HepG2 (cell line): ENCODE measurements around the gene ACAN. TPM values are rescaled to one million over a fixed set of nuclear protein-coding genes. Genes with fewer than 3 reads are reported as not detected.

Source experiments
- ATAC-seq: fragments of 200-7000 bp; cut with Tn5 transposase; 3 replicates; pipeline ENCODE4 v1.9.1; 2020; ENCODE audit warnings: mild to moderate bottlenecking, moderate library complexity
- BruUV-seq: library from RNA; stranded (reverse); fragments of 400-500 nt; replicated peaks from 2 replicates; lab custom pipeline; 2021; lab: Mats Ljungman, UMichigan
- CTCF ChIA-PET: fragments of 300-600 bp; formaldehyde crosslinking; extraction: SDS; loops from one replicate; lab custom pipeline; 2021; ENCODE audit warnings: low total read pairs, inconsistent platforms, low intra/inter-chr PET ratio; lab: Yijun Ruan, JAX
- POLR2A ChIA-PET: fragments of 350-600 bp; sonication (Branson Sonifier 250); formaldehyde crosslinking; loops from one replicate; lab custom pipeline; 2020; ENCODE audit warnings: antibody characterized with exemption, inconsistent platforms; lab: Yijun Ruan, JAX
- DNase-seq: peaks from one replicate; pipeline ENCODE4 v3.0.0-alpha.2; 2015; ENCODE audit warnings: low spot score
- FAIRE-seq: peaks from 3 replicates; lab custom pipeline; 2011; peaks lifted over from hg19 to GRCh38; lab: Jason Lieb, UNC
- H2AFZ ChIP-seq: one replicate; pipeline ENCODE4 v1.6.1; 2011; ENCODE audit warnings: low read length, inconsistent platforms
- H3K27ac ChIP-seq: fragments of 300-600 bp; 3 replicates; pipeline ENCODE4 v1.8.0; 2011; ENCODE audit warnings: mixed run types, mild to moderate bottlenecking, mixed read lengths, low read length, inconsistent platforms; ENCODE audit not compliant: insufficient read depth; ENCODE audit errors: extremely low read length
- H3K27me3 ChIP-seq, 2 experiments: fragments of 200-600 bp in 1 of 2; 2 replicates in 1 of 2; 3 replicates in 1 of 2; pipeline versions ENCODE4 v1.6.0 to v1.8.0; 2011; ENCODE audit warnings: low read length in 2 of 2, mild to moderate bottlenecking in 2 of 2, moderate library complexity in 2 of 2, inconsistent platforms in 1 of 2; ENCODE audit not compliant: insufficient read depth in 2 of 2, control insufficient read depth in 1 of 2
- H3K36me3 ChIP-seq, 2 experiments: fragments of 200-600 bp in 1 of 2; replicated peaks in 1 of 2; 2 replicates in 1 of 2; 3 replicates in 1 of 2; pipeline versions ENCODE4 v1.5.1 to v1.8.0; 2011; ENCODE audit warnings: low read length in 2 of 2, inconsistent platforms in 1 of 2; ENCODE audit not compliant: insufficient read depth in 2 of 2, control insufficient read depth in 1 of 2
- H3K4me1 ChIP-seq: 2 replicates; pipeline ENCODE4 v1.5.1; 2012; ENCODE audit warnings: low read length, inconsistent platforms; ENCODE audit not compliant: insufficient read depth
- H3K4me2 ChIP-seq: 2 replicates; pipeline ENCODE4 v1.6.0; 2011; ENCODE audit warnings: low read depth, low read length, inconsistent platforms
- H3K4me3 ChIP-seq, 3 experiments: fragments of 200-600 bp in 1 of 3; sonication (generic), shearing (Covaris generic) in 1 of 3; replicated peaks in 1 of 3; 2 replicates each; pipeline ENCODE4 v1.5.1; 2011 to 2016; ENCODE audit warnings: low read length in 3 of 3, inconsistent platforms in 2 of 3, low read depth in 2 of 3, mild to moderate bottlenecking in 2 of 3, control low read depth in 1 of 3, mixed read lengths in 1 of 3; ENCODE audit not compliant: insufficient read depth in 1 of 3
- H3K79me2 ChIP-seq: one replicate; pipeline ENCODE4 v1.6.1; 2011; ENCODE audit warnings: low read length, inconsistent platforms; ENCODE audit not compliant: insufficient read depth
- H3K9ac ChIP-seq: 2 replicates; pipeline ENCODE4 v1.6.0; 2011; ENCODE audit warnings: mild to moderate bottlenecking, low read depth, low read length, inconsistent platforms; ENCODE audit not compliant: insufficient read depth
- H3K9me3 ChIP-seq: 2 replicates; pipeline ENCODE4 v1.5.1; 2012; ENCODE audit warnings: mild to moderate bottlenecking, low read length
- H4K20me1 ChIP-seq: 2 replicates; pipeline ENCODE4 v1.6.0; 2011; ENCODE audit warnings: inconsistent platforms, mild to moderate bottlenecking, low read length, moderate library complexity; ENCODE audit not compliant: insufficient read depth
- BCLAF1 ChIP-seq: fragments of 450-650 bp; IDR thresholded peaks from 2 replicates; pipeline ENCODE4 v1.6.1; 2017; ENCODE audit warnings: mild to moderate bottlenecking
- HHEX ChIP-seq: IDR thresholded peaks from 2 replicates; pipeline ENCODE4 v1.6.1; 2016; ENCODE audit warnings: control low read depth
- HNRNPK ChIP-seq: fragments of 200-400 bp; formaldehyde crosslinking; IDR thresholded peaks from 2 replicates; pipeline ENCODE4 v1.6.1; 2018; ENCODE audit warnings: low read length, low read depth, moderate library complexity, mild to moderate bottlenecking; ENCODE audit not compliant: poor library complexity, severe bottlenecking
- HOXA7 ChIP-seq: sonication (generic); formaldehyde crosslinking; IDR thresholded peaks from 2 replicates; pipeline ENCODE4 v1.8.1; 2022; ENCODE audit warnings: mild to moderate bottlenecking, missing genetic modification reagents, moderate library complexity
- ISL2 ChIP-seq: sonication (generic); formaldehyde crosslinking; IDR thresholded peaks from 2 replicates; pipeline ENCODE4 v1.5.0; 2020; ENCODE audit warnings: missing genetic modification reagents
- NFATC3 ChIP-seq: sonication (generic); formaldehyde crosslinking; IDR thresholded peaks from 2 replicates; pipeline ENCODE4 v1.5.1; 2020; ENCODE audit warnings: mild to moderate bottlenecking, missing genetic modification reagents
- PAWR ChIP-seq: sonication (generic); formaldehyde crosslinking; IDR thresholded peaks from 2 replicates; pipeline ENCODE4 v1.4.0; 2020; ENCODE audit warnings: missing genetic modification reagents, mild to moderate bottlenecking, borderline replicate concordance
- RFX1 ChIP-seq: fragments of 450-650 bp; IDR thresholded peaks from 2 replicates; pipeline ENCODE4 v1.6.1; 2017
- SOX5 ChIP-seq: IDR thresholded peaks from 2 replicates; pipeline ENCODE4 v1.6.1; 2016; ENCODE audit warnings: borderline replicate concordance
- SRSF4 ChIP-seq: fragments of 200-400 bp; formaldehyde crosslinking; IDR thresholded peaks from one replicate; pipeline ENCODE4 v1.6.1; 2018; ENCODE audit warnings: mild to moderate bottlenecking, low read depth, low read length, moderate library complexity; ENCODE audit not compliant: poor library complexity, severe bottlenecking
- TBP ChIP-seq: sonication (generic); formaldehyde crosslinking; IDR thresholded peaks from 2 replicates; pipeline ENCODE4 v1.5.0; 2020; ENCODE audit warnings: missing genetic modification reagents
- ZNF136 ChIP-seq: sonication (generic); formaldehyde crosslinking; IDR thresholded peaks from 2 replicates; pipeline ENCODE4 v1.8.1; 2022; ENCODE audit warnings: low read depth, mild to moderate bottlenecking, moderate library complexity, missing genetic modification reagents
- ZNF205 ChIP-seq: IDR thresholded peaks from 2 replicates; pipeline ENCODE4 v1.6.1; 2018; ENCODE audit warnings: missing biosample characterization, missing genetic modification reagents
- ZNF367 ChIP-seq: sonication (generic); formaldehyde crosslinking; IDR thresholded peaks from 2 replicates; pipeline ENCODE4 v1.4.0; 2020; ENCODE audit warnings: missing genetic modification reagents, borderline replicate concordance
- WGBS: methylation state at CpG from one replicate; pipeline ENCODE4 v1.1.6; 2017; ENCODE audit warnings: low lambda C conversion rate; 5-methylcytosine and 5-hydroxymethylcytosine counted together
- in situ Hi-C: cut with HindIII; loops from 2 replicates; pipeline ENCODE4 v1.10.0; 2017; ENCODE audit warnings: low pct_unique_long_range_greater_than_20kb; ENCODE audit not compliant: extremely low pct_ligation_motif_present
- intact Hi-C: fragments of 100-400 bp; cut with micrococcal nuclease; formaldehyde crosslinking; loops from one replicate; pipeline ENCODE4 v1.10.0; 2022; ENCODE audit not compliant: unreplicated experiment
- polyA plus RNA-seq, 8 experiments: library from polyadenylated mRNA; depleted of rRNA in 3 of 8; stranded (reverse) in 7 of 8; unstranded in 1 of 8; fragments of >200 nt; fragmentation: Illumina TruSeq in 4 of 8; extraction: Trizol in 4 of 8; gene quantifications; 2 replicates each; pipeline versions ENCODE4 v1.2.1 to v1.2.3, GENCODE V29; 2011 to 2016; ENCODE audit warnings: low read depth in 4 of 8, missing spikeins in 1 of 8, mixed read lengths in 1 of 8; ENCODE audit not compliant: insufficient read depth in 1 of 8
- total RNA-seq, 5 experiments: library from RNA; depleted of rRNA; stranded (reverse); fragments of >200 nt; fragmentation: Illumina TruSeq; extraction: Trizol; gene quantifications; 2 replicates each; pipeline ENCODE4 v1.2.3, GENCODE V29; 2016; ENCODE audit warnings: low read depth in 1 of 5
- TF ChIP-seq, protein P1 (sequence below): sonication (generic); formaldehyde crosslinking; IDR thresholded peaks from 2 replicates; pipeline ENCODE4 v1.4.0; 2020; ENCODE audit warnings: mild to moderate bottlenecking, missing genetic modification reagents

The ACAN gene
- total and polyA plus RNA-seq, 2 of the 13 experiments (the other 11 are each of a cell fraction or from before 2014, with no cell fraction given) = not detected

DNA sequence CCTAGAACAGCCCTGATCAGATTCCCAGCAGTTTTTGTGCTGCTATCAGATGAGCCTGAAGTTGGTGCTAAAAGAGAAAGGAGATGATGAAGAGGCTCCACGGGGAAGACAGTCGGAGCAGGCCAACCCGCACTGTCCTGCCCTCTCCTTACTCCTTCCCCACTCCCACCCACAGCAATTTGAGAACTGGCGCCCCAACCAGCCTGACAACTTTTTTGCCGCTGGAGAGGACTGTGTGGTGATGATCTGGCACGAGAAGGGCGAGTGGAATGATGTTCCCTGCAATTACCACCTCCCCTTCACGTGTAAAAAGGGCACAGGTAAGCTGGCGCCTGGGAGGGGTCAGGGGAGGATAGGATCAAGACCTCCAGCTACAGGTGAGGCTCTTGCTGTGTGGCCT, 69.5 kb downstream of the ACAN start (continued):
- no peak for TF ChIP-seq HNRNPK
- no peak for TF ChIP-seq ZNF205 (CRISPR knock-in tag)
- no peak for TF ChIP-seq ZNF136 (CRISPR knock-in tag)

GRCh38 chr15:88873786-88874185, 70.5 kb downstream of the ACAN start:
- H3K4me1 ChIP-seq = no peaks in the 10 kb centered on the region
- H3K79me2 ChIP-seq = no peaks in the 10 kb centered on the region
- H3K27ac ChIP-seq = no peak overlapping the region
- DNase-seq (no peak), FAIRE-seq (no peak), ATAC-seq (no peak)
- in situ Hi-C loops (no loop called here), intact Hi-C loops (no loop called here)
- peaks cover 20 to 79% of the 10 kb centered on the region in 2 experiments for H3K27me3 ChIP-seq
- ChIA-PET POLR2A (no interaction called here), CTCF (no interaction called here)
- no peak overlapping the region for H3K4me2 ChIP-seq
- WGBS = 21% methylated on average over 3 of the region's 13 CpGs
- no peak overlapping the region for H3K4me3 ChIP-seq
- H3K9me3 ChIP-seq = no peaks in the 10 kb centered on the region
- H3K36me3 ChIP-seq = no peaks in the 10 kb centered on the region
- BruUV-seq = no TSS peak
- no peak overlapping the region for H2AFZ ChIP-seq
- H3K9ac ChIP-seq = no peak overlapping the region
- H4K20me1 ChIP-seq = no peaks in the 10 kb centered on the region
- TF ChIP-seq SOX5 (CRISPR knock-in tag) (no peak), ISL2 (CRISPR knock-in tag) (no peak), NFATC3 (CRISPR knock-in tag) (no peak), BCLAF1 (no peak), RFX1 (no peak), HOXA7 (CRISPR knock-in tag) (no peak), HHEX (no peak), ZNF367 (CRISPR knock-in tag) (no peak), PAWR (CRISPR knock-in tag) (no peak), TBP (CRISPR knock-in tag) (no peak), SRSF4 (no peak)
- TF ChIP-seq, protein P1, sequence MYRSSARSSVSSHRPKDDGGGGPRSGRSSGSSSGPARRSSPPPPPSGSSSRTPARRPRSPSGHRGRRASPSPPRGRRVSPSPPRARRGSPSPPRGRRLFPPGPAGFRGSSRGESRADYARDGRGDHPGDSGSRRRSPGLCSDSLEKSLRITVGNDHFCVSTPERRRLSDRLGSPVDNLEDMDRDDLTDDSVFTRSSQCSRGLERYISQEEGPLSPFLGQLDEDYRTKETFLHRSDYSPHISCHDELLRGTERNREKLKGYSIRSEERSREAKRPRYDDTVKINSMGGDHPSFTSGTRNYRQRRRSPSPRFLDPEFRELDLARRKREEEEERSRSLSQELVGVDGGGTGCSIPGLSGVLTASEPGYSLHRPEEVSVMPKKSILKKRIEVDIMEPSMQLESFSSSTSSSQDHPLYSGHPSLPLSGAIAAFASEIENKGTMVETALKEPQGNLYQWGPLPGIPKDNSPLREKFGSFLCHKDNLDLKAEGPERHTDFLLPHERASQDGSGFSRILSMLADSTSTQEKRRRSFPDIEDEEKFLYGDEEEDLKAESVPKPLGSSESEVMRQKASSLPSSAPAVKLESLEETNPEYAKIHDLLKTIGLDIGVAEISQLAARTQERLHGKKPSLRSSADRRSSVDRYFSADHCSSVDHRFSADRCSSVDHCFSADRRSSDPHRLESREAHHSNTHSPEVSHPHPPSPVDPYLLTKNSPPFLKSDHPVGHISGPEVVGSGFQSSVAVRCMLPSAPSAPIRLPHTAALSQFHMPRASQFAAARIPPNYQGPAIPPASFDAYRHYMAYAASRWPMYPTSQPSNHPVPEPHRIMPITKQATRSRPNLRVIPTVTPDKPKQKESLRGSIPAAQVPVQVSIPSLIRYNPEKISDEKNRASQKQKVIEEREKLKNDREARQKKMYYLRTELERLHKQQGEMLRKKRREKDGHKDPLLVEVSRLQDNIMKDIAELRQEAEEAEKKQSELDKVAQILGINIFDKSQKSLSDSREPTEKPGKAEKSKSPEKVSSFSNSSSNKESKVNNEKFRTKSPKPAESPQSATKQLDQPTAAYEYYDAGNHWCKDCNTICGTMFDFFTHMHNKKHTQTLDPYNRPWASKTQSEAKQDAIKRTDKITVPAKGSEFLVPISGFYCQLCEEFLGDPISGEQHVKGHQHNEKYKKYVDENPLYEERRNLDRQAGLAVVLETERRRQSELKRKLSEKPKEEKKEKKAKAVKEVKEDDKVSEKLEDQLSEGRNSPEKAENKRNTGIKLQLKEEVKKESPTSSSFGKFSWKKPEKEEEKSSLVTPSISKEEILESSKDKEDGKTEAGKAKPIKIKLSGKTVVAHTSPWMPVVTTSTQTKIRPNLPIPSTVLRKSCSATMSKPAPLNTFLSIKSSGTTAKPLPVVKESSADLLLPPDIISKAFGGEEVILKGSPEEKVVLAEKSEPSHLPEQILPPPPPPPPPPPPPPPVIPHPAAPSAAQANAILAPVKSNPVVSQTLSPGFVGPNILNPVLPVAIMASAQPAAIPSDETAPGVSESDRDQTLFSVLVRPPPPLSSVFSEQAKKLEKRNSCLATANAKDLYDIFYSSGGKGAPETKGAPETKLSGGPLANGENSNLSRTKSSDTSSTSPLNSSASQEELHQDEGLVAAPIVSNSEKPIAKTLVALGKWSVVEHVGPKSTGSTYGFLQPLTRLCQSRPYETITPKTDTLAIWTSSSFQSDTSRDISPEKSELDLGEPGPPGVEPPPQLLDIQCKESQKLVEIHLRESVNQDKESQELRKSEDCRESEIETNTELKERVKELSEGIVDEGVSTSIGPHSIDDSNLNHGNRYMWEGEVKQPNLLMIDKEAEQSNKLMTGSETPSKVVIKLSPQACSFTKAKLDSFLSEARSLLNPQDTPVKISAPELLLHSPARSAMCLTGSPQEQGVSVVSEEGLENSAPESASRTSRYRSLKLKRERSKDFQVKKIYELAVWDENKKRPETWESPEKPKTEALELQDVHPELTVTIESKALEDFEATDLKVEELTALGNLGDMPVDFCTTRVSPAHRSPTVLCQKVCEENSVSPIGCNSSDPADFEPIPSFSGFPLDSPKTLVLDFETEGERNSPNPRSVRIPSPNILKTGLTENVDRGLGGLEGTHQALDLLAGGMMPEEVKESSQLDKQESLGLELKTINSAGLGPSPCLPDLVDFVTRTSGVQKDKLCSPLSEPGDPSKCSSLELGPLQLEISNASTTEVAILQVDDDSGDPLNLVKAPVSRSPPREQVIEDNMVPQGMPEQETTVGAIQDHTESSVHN (CRISPR knock-in tag) = no peak
